GM18861 (cell line): Measurements from ENCODE around the gene PKNOX2.

Experiments used
- ATAC-seq: cut with Tn5 transposase; IDR thresholded peaks from one replicate; pipeline ENCODE4 v1.9.1; 2021; ENCODE audit not compliant: unreplicated experiment

The PKNOX2 gene

DNA sequence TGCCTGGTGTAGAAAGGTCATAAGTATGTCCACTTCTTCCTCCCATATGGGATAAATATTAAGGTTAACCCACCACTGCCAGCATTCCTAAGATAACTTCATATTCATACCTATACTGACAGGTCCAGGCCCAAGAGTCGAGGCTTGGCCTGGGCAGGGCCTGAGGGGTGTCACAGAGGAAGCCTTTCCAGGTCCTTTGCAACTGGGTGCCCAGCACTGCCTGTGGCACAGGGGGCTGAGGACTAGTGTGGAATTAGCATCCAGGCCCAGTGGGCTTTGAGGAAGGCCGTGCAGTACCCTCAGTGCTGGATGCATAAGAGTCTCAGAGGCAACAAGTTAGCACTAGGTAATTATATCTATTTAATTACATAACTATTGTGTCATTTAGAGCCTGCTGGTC, 65.4 kb downstream of the PKNOX2 start:
- no peak for ATAC-seq

- ATAC-seq: no peak
These were observed 68.6 kb downstream of the PKNOX2 start for GRCh38 chr11:125233116-125233515.

GRCh38 chr11:125233736-125234275, 69.3 kb downstream of the PKNOX2 start:
- ATAC-seq: no peak

- ATAC-seq: no peak
These were observed 70.5 kb downstream of the PKNOX2 start for GRCh38 chr11:125235071-125235471.

- ATAC-seq: no peak
These were observed 71.7 kb downstream of the PKNOX2 start for GRCh38 chr11:125236072-125236825.

- ATAC-seq: no peak
These were observed 75.3 kb downstream of the PKNOX2 start for GRCh38 chr11:125239585-125240560.

GRCh38 chr11:125241104-125241503, 76.6 kb downstream of the PKNOX2 start:
- no peak for ATAC-seq

- no peak for ATAC-seq
These were observed 77.7 kb downstream of the PKNOX2 start for GRCh38 chr11:125242141-125242775.

DNA sequence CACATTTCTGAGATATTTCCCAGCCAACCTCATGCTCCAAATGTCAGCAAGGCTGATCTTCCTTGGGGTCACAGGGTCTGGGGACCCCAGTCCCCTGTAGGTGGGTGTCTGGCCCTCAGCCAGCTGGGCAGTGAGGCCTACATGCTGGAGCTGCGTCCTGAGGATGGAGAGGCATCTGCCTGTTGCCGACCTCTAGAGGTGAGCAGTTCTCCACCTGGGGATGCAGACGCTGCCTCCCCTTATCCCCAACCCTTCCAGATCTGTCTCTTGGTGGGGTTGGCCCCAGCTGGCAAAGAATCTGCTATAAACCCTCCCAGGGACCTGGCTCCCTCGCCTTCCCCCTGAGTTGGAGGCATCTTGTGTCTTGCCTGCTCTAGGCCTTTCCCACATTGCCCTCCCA, 79.6 kb downstream of the PKNOX2 start:
- no peak for ATAC-seq

DNA sequence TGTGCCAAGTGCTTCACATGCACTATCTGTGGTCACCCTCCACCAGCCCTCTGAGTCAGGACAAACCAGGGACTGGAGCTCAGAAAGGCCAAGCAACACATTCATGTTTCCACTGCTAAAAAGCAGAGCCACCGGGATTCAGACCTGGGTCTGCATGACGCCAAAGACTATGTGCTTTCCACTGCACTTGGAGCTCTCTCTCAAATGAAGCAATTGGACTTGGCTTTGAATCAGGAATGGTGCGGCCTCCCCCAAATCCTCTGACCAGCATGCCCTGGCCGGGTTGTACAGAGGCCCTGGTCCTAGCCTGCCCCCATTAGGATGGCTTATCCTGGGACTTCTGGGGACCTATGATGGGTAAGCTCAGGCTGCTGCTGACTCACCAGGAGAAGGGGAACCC, 80.7 kb downstream of the PKNOX2 start:
- no peak for ATAC-seq

GRCh38 chr11:125247431-125247830, 82.9 kb downstream of the PKNOX2 start:
- no peak for ATAC-seq

DNA sequence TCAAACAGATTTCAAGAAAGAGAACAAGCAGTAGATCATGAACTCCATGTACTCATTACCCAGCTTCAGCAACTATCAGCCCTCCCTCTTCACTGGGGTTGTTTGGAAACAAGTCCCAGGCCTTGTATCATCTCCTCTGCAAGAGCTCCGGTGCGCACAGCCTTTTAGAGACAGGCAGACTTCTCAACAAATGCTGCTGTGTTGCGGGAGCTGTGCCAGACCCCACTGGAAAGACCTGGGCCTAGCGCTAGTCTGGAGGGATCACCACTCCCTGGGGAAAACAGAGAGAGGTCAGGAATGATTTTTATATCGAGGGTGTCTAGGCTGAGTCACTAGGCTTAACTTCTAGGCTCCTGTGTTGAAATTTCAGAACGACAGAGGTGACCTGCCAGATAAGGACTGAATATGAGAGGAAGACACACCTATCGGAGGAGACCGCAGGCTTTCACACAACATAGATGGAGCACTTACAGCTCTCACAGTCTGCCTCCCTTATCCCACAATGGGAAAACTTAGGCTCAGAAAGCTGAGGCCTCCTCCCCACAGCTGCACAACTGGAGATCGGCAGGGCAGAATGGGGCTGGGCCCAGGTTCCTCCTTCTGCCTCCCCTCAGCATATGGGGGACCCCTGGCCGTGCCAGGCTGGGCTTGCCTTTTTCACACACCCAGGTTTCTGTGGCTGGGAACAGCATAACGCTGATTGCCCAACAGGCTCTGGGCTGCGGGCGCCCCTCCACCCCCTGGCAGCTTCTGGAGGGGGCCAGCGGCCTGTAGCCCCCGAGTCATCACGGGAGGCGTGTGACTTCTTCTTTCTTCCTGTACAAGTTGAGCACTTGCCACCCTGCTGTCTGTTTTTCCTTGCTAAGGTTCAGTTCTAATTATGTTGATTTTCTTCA, 86.0 kb downstream of the PKNOX2 start:
- ATAC-seq: no peak

DNA sequence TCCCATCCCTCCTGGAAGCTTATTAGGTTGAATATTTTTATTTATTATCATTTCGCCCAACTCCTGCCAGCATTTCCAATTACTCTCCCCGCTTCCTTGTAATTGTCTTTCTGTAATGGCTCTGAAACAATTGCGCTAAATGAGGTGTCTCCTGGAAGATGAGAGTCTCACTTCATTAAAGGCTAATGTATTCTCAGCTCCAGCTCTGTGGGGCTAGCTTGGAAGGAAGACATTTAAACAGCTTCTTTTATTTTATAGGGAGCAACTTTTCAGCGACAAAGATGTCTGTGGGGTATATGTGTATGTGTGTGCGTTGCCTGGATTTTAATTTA, 86.6 kb downstream of the PKNOX2 start:
- ATAC-seq: no peak

DNA sequence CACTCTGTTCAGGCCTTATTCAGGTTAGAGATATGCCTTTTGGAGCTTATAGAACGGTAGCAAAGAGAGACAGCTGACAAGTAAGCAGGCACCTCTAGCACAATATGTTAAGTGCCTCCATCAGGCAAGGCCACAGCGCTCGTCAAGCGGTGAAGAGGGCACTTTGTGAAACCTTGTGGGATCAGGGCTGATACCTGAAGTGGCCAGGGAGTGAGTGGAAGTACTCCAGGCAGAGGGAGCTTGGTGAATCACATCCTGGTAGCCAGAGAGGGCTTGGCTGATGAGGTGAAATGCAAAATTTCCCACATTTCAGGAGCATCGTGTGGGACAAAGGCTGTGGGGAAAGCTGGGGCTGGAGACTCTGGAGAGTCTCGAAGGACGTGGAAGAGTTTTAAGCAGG, 87.4 kb downstream of the PKNOX2 start:
- ATAC-seq: no peak

DNA sequence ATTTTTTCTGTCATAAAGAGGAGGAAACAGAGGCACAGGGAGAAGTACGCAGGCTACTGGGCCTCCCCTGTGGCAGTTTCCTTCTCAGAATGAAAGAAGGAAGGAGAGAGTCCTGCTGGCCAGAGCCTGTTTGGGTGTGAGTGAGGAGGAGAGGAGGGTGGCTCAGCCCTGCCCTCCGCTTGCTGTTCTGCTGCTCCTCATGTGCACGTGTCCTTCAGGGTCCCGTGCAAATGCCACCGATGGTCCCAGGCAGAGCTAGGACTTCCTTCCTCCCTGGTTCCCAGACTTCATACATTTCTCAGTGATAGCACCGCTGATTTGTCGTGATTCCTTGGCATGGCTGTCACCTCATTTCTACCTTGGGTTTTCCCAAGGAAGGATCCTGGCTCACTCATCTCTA, 88.7 kb downstream of the PKNOX2 start:
- ATAC-seq: no peak

DNA sequence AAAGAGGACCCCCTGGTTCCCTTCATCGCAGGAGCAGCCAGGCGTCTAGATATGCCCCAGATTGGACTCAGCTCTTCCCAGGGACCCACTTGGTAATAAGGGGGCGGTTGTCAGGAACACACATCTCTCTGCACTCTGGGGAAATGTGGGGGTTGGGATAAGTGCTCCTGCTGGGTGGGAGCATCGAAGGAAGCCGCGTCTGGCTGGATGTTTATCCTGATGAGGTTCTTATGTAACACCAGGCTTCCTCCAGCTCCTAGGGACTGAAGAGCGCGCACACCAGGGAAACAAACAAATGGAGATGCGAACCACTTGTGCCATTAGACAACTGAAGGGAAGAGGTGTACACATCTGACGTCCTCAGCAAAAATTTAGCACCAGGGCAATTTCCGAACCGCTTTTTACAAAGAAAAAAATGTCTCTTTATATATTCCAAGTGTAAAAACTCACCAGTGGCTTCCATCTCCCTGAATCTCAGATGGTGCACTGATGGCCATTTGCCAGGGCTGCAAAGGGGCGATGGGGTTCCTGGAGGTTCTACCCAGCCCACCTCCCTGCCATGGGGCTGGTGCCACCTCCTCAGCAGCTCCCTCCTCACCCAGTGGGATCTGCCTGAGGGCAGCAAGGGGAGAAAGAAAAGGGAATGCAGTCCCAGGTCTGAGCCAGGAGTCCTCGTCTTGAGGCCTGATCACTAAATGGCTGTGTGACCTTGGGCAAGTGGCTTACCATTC, 89.4 kb downstream of the PKNOX2 start:
- no peak for ATAC-seq

DNA sequence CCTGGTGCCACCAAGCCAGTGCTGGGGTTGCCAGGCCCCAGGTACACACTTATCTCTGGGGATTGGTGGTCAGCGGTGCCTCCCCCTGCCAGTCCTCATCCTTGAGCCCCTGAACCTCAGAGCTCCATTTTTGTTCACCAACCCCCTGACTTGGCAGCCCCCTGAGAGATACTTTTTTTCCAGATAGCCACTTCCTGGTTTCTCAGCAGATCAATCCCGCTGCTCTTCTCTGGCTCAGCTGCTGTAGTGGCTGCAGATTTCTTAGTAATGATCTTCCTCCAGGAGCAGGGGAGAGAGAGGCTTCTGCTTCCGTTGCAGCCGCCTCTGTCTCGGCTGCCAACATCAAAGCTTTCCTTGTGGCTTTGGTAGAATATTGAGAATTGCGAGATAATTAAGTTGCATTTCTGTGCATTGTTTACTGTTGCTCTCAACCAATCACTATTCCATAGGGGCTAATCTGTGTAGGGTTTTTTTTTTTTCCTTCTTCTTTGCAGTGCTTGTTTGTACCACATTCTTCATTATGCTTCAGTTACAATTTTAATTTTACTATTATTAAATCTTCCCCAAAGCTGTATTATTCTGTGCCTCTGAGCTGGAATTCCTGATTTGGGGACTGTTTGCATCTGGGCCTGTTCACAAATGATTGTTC, 92.1 kb downstream of the PKNOX2 start:
- ATAC-seq: no peak

- ATAC-seq: no peak
These were observed 92.6 kb downstream of the PKNOX2 start for GRCh38 chr11:125257190-125257579.

GRCh38 chr11:125257751-125258150, 93.2 kb downstream of the PKNOX2 start:
- no peak for ATAC-seq
